HG02970 (cell line): ENCODE data around the gene HELZ.
"Not testable (repeated sequence)": the region's sequence is repeated elsewhere in the genome, so short reads cannot be mapped to it uniquely, and the experiment has no call there.

Experiments
- ATAC-seq: cut with Tn5 transposase; IDR thresholded peaks from one replicate; pipeline ENCODE4 v1.9.1; 2021; ENCODE audit warnings: mild to moderate bottlenecking, moderate library complexity, moderate number of reproducible peaks; ENCODE audit not compliant: unreplicated experiment, low FRiP score

The HELZ gene

GRCh38 chr17:67266496-67266895, 21.5 kb upstream of the HELZ start:
- ATAC-seq, result no peak

- no peak for ATAC-seq
Measured at GRCh38 chr17:67265436-67266019, 20.5 kb upstream of the HELZ start.

- no peak for ATAC-seq
Measured at GRCh38 chr17:67262435-67263117, 17.6 kb upstream of the HELZ start.

- ATAC-seq, result no peak
Measured at GRCh38 chr17:67260170-67260987, 15.4 kb upstream of the HELZ start.

- ATAC-seq, result no peak
Measured at GRCh38 chr17:67258821-67259468, 13.9 kb upstream of the HELZ start.

- no peak for ATAC-seq
Measured at GRCh38 chr17:67256075-67256732, 11.2 kb upstream of the HELZ start.

- no peak for ATAC-seq
Measured at GRCh38 chr17:67253384-67253783, 8.4 kb upstream of the HELZ start.

GRCh38 chr17:67251586-67251985, 6.6 kb upstream of the HELZ start:
- ATAC-seq, result not testable (repeated sequence)

GRCh38 chr17:67248291-67248690, 3.3 kb upstream of the HELZ start:
- no peak for ATAC-seq

- no peak for ATAC-seq
Measured at GRCh38 chr17:67247416-67247900, 2.5 kb upstream of the HELZ start.

- ATAC-seq, result no peak
Measured at GRCh38 chr17:67246653-67247415, 1.8 kb upstream of the HELZ start.

- no peak for ATAC-seq
Measured at GRCh38 chr17:67246403-67246652, 1.3 kb upstream of the HELZ start.

- ATAC-seq, result no peak
Measured at GRCh38 chr17:67245694-67246402, 852 bp upstream of the HELZ start.

GRCh38 chr17:67244431-67245072, 444 bp downstream of the HELZ start:
- peak; percentile 11 for ATAC-seq

- ATAC-seq, result no peak
Measured at GRCh38 chr17:67243284-67243683, 1.7 kb downstream of the HELZ start.

GRCh38 chr17:67241719-67242341, 3.2 kb downstream of the HELZ start:
- no peak for ATAC-seq

- ATAC-seq, result no peak
Measured at GRCh38 chr17:67239597-67239996, 5.4 kb downstream of the HELZ start.

- no peak for ATAC-seq
Measured at GRCh38 chr17:67238991-67239390, 6.0 kb downstream of the HELZ start.
